Measurements from ENCODE around the gene SYNGR1.

DNA sequence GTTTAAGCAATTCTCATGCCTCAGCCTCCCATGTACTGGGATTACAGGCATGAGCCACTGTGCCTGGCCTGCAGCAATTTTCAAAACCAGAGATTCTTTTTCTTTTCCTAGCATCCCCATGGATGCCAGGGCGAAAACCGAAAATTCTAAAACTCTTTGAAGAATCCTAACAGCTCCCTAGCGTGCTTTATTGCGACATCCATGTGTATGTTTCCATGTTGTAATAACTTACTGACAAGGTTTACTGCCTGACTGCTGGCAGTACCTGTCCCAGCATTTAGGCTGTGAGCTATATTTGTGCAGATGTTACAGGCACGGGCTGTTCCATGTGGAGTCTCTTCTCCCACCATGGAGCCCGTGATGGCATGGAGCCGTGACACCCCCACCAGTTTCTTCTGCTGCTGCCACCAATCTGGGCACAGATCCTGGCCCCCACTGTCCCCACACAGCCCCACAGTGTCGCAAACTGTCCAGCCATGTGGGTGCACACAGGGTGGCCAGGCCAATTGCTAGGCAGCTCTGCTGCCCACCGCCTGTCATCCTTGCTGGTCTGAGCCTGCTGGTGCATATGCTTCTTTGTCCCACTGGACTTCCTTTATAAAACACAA, 42.7 kb downstream of the SYNGR1 start:
- TF ChIP-seq EP300 (IDR thresholded peaks at IDR 0.05), result no peak
- no peak for TF ChIP-seq CTCF (IDR thresholded peaks at IDR 0.05)
- TF ChIP-seq POLR2A (IDR thresholded peaks at IDR 0.05), result no peak
